ENCODE data around the gene FCHO2.

DNA sequence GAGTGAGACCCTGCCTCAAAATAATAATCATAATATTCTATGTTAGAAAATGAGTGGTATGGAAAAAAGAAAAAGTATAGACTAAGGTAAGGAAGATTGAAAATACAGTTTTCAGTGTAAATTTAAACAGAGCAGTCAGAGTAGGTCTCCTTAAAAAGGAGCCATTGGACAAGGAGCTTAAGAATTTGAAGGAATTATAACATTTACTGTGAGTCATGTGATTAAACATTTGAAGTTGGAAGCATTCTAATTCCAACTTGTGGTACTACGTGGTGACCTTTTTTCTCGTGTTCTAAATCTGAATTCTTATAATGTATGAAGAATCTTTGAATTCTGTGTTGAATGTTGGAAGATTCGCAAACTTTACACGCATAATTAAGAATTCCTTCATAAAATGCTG is 125.3 kb downstream of the FCHO2 start:
- no peak for TF ChIP-seq CTCF (conservative IDR thresholded peaks at IDR 0.05; ENCODE audit: low read length)
- TF ChIP-seq EZH2phosphoT487 (IDR thresholded peaks at IDR 0.05; ENCODE audit: borderline replicate concordance) = no peak

All from Loucy (cell line).